Effector memory CD4-positive, alpha-beta T cell (primary cell): Measurements from ENCODE around the gene UGP2.
"Not testable (repeated sequence)": the region's sequence is repeated elsewhere in the genome, so short reads cannot be mapped to it uniquely, and the experiment has no call there.

Experiments used
- DNase-seq, 3 donors: peaks; one replicate each; pipeline ENCODE4 v3.0.0-alpha.2; 2020
- H3K27ac ChIP-seq: 2 replicates; pipeline ENCODE4 v1.7.0; 2013; ENCODE audit warnings: mild to moderate bottlenecking, low read length, moderate library complexity; ENCODE audit not compliant: insufficient read depth, poor library complexity, severe bottlenecking
- H3K27me3 ChIP-seq: replicated peaks from 2 replicates; pipeline ENCODE4 v1.7.0; 2013; ENCODE audit warnings: mild to moderate bottlenecking, low read length; ENCODE audit not compliant: insufficient read depth, control insufficient read depth, poor library complexity, severe bottlenecking
- H3K36me3 ChIP-seq: 2 replicates; pipeline ENCODE4 v1.7.0; 2013; ENCODE audit warnings: mild to moderate bottlenecking, low read length, moderate library complexity; ENCODE audit not compliant: control insufficient read depth, insufficient read depth
- H3K4me1 ChIP-seq: 2 replicates; pipeline ENCODE4 v1.7.0; 2013; ENCODE audit warnings: low read length, mild to moderate bottlenecking; ENCODE audit not compliant: control insufficient read depth, insufficient read depth, poor library complexity, severe bottlenecking
- H3K4me3 ChIP-seq: 2 replicates; pipeline ENCODE4 v1.7.0; 2013; ENCODE audit warnings: low read length, low read depth, mild to moderate bottlenecking; ENCODE audit not compliant: insufficient read depth, poor library complexity, severe bottlenecking
- H3K9me3 ChIP-seq: 2 replicates; pipeline ENCODE4 v1.7.0; 2013; ENCODE audit warnings: mild to moderate bottlenecking, low read length, moderate library complexity; ENCODE audit not compliant: control insufficient read depth

UGP2 gene

GRCh38 chr2:63926815-63927214, 85.1 kb downstream of the UGP2 start:
- Histone ChIP-seq H3K4me1 (no peaks in the 10 kb centered on the region), H3K4me3 (no peak overlapping the region), H3K27ac (no peak overlapping the region), H3K36me3 (peaks cover 11% of the 10 kb centered on the region), H3K27me3 (no peaks in the 10 kb centered on the region), H3K9me3 (no peaks in the 10 kb centered on the region)
- no peak for DNase-seq

- H3K36me3 ChIP-seq, H3K4me3 ChIP-seq, H3K9me3 ChIP-seq, H3K4me1 ChIP-seq, DNase-seq, H3K27ac ChIP-seq, H3K27me3 ChIP-seq: not testable (repeated sequence)
Observed at GRCh38 chr2:63932104-63932503, 90.4 kb downstream of the UGP2 start.
